Endothelial cell of umbilical vein (primary cell): ENCODE results near the gene STXBP5. TPM values are rescaled to one million over a fixed set of nuclear protein-coding genes. Genes with fewer than 3 reads are reported as not detected.

Experiments
- BruUV-seq: library from RNA; stranded (reverse); fragments of 400-500 nt; replicated peaks from 2 replicates; lab custom pipeline; 2021; lab: Mats Ljungman, UMichigan
- CTCF ChIA-PET: fragments of 300-600, 350-600 bp; sonication (Branson Sonifier 250); formaldehyde crosslinking; loops from one replicate; lab custom pipeline; 2021; ENCODE audit warnings: antibody characterized with exemption, inconsistent platforms; lab: Charles Lee
- POLR2A ChIA-PET: fragments of 300-600, 350-600 bp; sonication (Branson Sonifier 250); formaldehyde crosslinking; loops from one replicate; lab custom pipeline; 2021; ENCODE audit warnings: antibody characterized with exemption, inconsistent platforms; lab: Charles Lee
- DNase-seq: peaks from one replicate; pipeline ENCODE4 v3.0.0-alpha.2; 2011; ENCODE audit warnings: low read depth, low spot score
- FAIRE-seq: peaks from 2 replicates; lab custom pipeline; 2011; peaks lifted over from hg19 to GRCh38; lab: Jason Lieb, UNC
- H2AFZ ChIP-seq: 2 replicates; pipeline ENCODE4 v1.6.0; 2012; ENCODE audit warnings: low read depth, low read length, control low read depth, inconsistent platforms
- H3K27ac ChIP-seq: 2 replicates; pipeline ENCODE4 v1.5.1; 2011; ENCODE audit warnings: low read depth, mild to moderate bottlenecking, control low read depth, low read length, moderate library complexity; ENCODE audit not compliant: insufficient read depth
- H3K27me3 ChIP-seq, 2 experiments: 2 replicates each; pipeline versions ENCODE4 v1.6.0 to v1.6.1; 2011; ENCODE audit warnings: low read length in 2 of 2, mixed read lengths in 1 of 2; ENCODE audit not compliant: control insufficient read depth in 2 of 2, insufficient read depth in 2 of 2
- H3K36me3 ChIP-seq, 2 experiments: 2 replicates in 1 of 2; 3 replicates in 1 of 2; pipeline ENCODE4 v1.5.1; 2011; ENCODE audit warnings: low read length in 2 of 2, mild to moderate bottlenecking in 1 of 2, moderate library complexity in 1 of 2; ENCODE audit not compliant: control insufficient read depth in 2 of 2, insufficient read depth in 2 of 2; ENCODE audit errors: extremely low read depth in 1 of 2
- H3K4me1 ChIP-seq: 3 replicates; pipeline ENCODE4 v1.5.1; 2011; ENCODE audit warnings: mild to moderate bottlenecking, low read length; ENCODE audit not compliant: control insufficient read depth, insufficient read depth; ENCODE audit errors: extremely low read depth
- H3K4me2 ChIP-seq: 2 replicates; pipeline ENCODE4 v1.6.1; 2011; ENCODE audit warnings: low read length, control low read depth, mixed read lengths; ENCODE audit not compliant: insufficient read depth
- H3K4me3 ChIP-seq, 3 experiments: fragments of 200-600 bp in 1 of 3; sonication (generic), shearing (Covaris generic) in 1 of 3; replicated peaks in 1 of 3; 2 replicates each; pipeline ENCODE4 v1.5.1; 2011 to 2016; ENCODE audit warnings: control low read depth in 3 of 3, low read length in 3 of 3, mild to moderate bottlenecking in 2 of 3, inconsistent platforms in 1 of 3, low read depth in 1 of 3, moderate library complexity in 1 of 3; ENCODE audit not compliant: insufficient read depth in 1 of 3
- H3K79me2 ChIP-seq: 2 replicates; pipeline ENCODE4 v1.6.0; 2012; ENCODE audit warnings: low read length, inconsistent platforms; ENCODE audit not compliant: control insufficient read depth, insufficient read depth
- H3K9ac ChIP-seq: replicated peaks from 2 replicates; pipeline ENCODE3; 2011; ENCODE audit warnings: low read length, control low read depth; ENCODE audit not compliant: insufficient read depth; ENCODE audit errors: extremely low read depth
- H3K9me1 ChIP-seq: replicated peaks from 3 replicates; pipeline ENCODE4 v1.6.0; 2011; ENCODE audit warnings: mild to moderate bottlenecking, low read length; ENCODE audit not compliant: control insufficient read depth, insufficient read depth; ENCODE audit errors: extremely low read depth
- H3K9me3 ChIP-seq: replicated peaks from 2 replicates; pipeline ENCODE4 v1.5.1; 2012; ENCODE audit warnings: low read length, inconsistent platforms; ENCODE audit not compliant: control insufficient read depth, insufficient read depth
- H4K20me1 ChIP-seq: replicated peaks from 2 replicates; pipeline ENCODE3; 2011; ENCODE audit warnings: mild to moderate bottlenecking, low read length; ENCODE audit not compliant: control insufficient read depth, insufficient read depth; ENCODE audit errors: extremely low read depth
- EZH2 ChIP-seq: IDR thresholded peaks from 2 replicates; pipeline ENCODE4 v1.6.1; 2012; ENCODE audit warnings: borderline replicate concordance, low read depth, mild to moderate bottlenecking, moderate library complexity, low read length, inconsistent platforms; ENCODE audit not compliant: severe bottlenecking
- FOS ChIP-seq: IDR thresholded peaks from 2 replicates; pipeline ENCODE4 v1.6.1; 2011; ENCODE audit warnings: mild to moderate bottlenecking, low read length, moderate library complexity, borderline replicate concordance; ENCODE audit not compliant: insufficient read depth
- GATA2 ChIP-seq: IDR thresholded peaks from 2 replicates; pipeline ENCODE4 v1.7.0; 2011; ENCODE audit warnings: low read depth, mild to moderate bottlenecking, moderate library complexity, mixed read lengths, low read length; ENCODE audit not compliant: insufficient read length, insufficient read depth
- JUN ChIP-seq: IDR thresholded peaks from 2 replicates; pipeline ENCODE4 v1.6.1; 2011; ENCODE audit warnings: borderline replicate concordance, low read depth; ENCODE audit not compliant: insufficient read length, insufficient read depth
- MAX ChIP-seq: IDR thresholded peaks from 2 replicates; pipeline ENCODE4 v1.6.1; 2011; ENCODE audit not compliant: insufficient read depth, insufficient read length
- MYC ChIP-seq: IDR thresholded peaks from one replicate; pipeline ENCODE4 v1.6.1; 2011; ENCODE audit warnings: mild to moderate bottlenecking, low read depth, low read length
- POLR2A ChIP-seq: IDR thresholded peaks from 2 replicates; pipeline ENCODE4 v1.6.1; 2012; ENCODE audit warnings: low read depth, mild to moderate bottlenecking, control low read depth, low read length
- POLR2AphosphoS5 ChIP-seq: IDR thresholded peaks from 2 replicates; pipeline ENCODE4 v1.6.1; 2012; ENCODE audit warnings: low read depth, mild to moderate bottlenecking, control low read depth, low read length, moderate library complexity; ENCODE audit not compliant: insufficient read depth
- dilution Hi-C: fragments of 300-500 bp; cut with MboI; formaldehyde crosslinking; loops from one replicate; pipeline ENCODE4 v1.15.0; 2019; ENCODE audit warnings: low sequenced_read_pairs; ENCODE audit not compliant: extremely low pct_ligation_motif_present
- intact Hi-C: fragments of 100-400 bp; cut with micrococcal nuclease; formaldehyde crosslinking; loops from one replicate; pipeline ENCODE4 v1.10.0; 2022
- polyA plus RNA-seq, 4 experiments: library from polyadenylated mRNA; depleted of rRNA in 3 of 4; stranded (reverse) in 3 of 4; unstranded in 1 of 4; fragments of >200 nt; gene quantifications; 2 replicates each; pipeline versions ENCODE4 v1.2.1 to v1.2.3, GENCODE V29; 2011 to 2012; ENCODE audit warnings: missing spikeins in 1 of 4
- small RNA-seq: library from RNA; depleted of rRNA; stranded (forward); fragments of <200 nt; gene quantifications from one replicate; pipeline ENCODE3, GENCODE V24; 2012; ENCODE audit warnings: low replicate concordance, low read depth; ENCODE audit not compliant: insufficient read depth, insufficient read length
- total RNA-seq: library from RNA; stranded (reverse); gene quantifications from 2 replicates; pipeline ENCODE4 v1.2.3, GENCODE V29; 2021
- TF ChIP-seq, protein P1 (sequence below), 2 donors: IDR thresholded peaks; 1 replicate in 1 of 2; 2 replicates in 1 of 2; pipeline ENCODE4 v1.5.1; 2011; ENCODE audit warnings: low read length in 2 of 2, mild to moderate bottlenecking in 2 of 2, moderate library complexity in 2 of 2, control low read depth in 1 of 2, inconsistent platforms in 1 of 2, low read depth in 1 of 2; ENCODE audit not compliant: insufficient read depth in 1 of 2; ENCODE audit errors: extremely low read depth in 1 of 2

The STXBP5 gene
- total and polyA plus RNA-seq, 2 donors (not counting 3 experiments of a cell fraction or from before 2014, with no cell fraction given) = 7.1 to 21.8 TPM

- TF ChIP-seq, protein P1, sequence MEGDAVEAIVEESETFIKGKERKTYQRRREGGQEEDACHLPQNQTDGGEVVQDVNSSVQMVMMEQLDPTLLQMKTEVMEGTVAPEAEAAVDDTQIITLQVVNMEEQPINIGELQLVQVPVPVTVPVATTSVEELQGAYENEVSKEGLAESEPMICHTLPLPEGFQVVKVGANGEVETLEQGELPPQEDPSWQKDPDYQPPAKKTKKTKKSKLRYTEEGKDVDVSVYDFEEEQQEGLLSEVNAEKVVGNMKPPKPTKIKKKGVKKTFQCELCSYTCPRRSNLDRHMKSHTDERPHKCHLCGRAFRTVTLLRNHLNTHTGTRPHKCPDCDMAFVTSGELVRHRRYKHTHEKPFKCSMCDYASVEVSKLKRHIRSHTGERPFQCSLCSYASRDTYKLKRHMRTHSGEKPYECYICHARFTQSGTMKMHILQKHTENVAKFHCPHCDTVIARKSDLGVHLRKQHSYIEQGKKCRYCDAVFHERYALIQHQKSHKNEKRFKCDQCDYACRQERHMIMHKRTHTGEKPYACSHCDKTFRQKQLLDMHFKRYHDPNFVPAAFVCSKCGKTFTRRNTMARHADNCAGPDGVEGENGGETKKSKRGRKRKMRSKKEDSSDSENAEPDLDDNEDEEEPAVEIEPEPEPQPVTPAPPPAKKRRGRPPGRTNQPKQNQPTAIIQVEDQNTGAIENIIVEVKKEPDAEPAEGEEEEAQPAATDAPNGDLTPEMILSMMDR (IDR thresholded peaks at IDR 0.05; ENCODE audit: extremely low read depth in 1 of 2, insufficient read depth in 1 of 2, low read depth in 1 of 2, low read length in 2 of 2) = no peak
- no peak for TF ChIP-seq MYC
- no peak for TF ChIP-seq MAX
- no peak for TF ChIP-seq FOS
- no peak for TF ChIP-seq POLR2A
- TF ChIP-seq EZH2 = no peak
- TF ChIP-seq GATA2 = no peak
- TF ChIP-seq JUN = no peak
- TF ChIP-seq POLR2AphosphoS5 = no peak
- intact Hi-C loops (no loop called here), dilution Hi-C loops (no loop called here)
- Histone ChIP-seq H3K4me2 (no peak overlapping the region), H3K27ac (no peak overlapping the region), H3K4me3 (no peak overlapping the region), H3K9me3 (no peaks in the 10 kb centered on the region), H2AFZ (no peak overlapping the region), H3K79me2 (no peaks in the 10 kb centered on the region), H3K36me3 (no peaks in the 10 kb centered on the region), H3K4me1 (no peaks in the 10 kb centered on the region), H3K27me3 (no peaks in the 10 kb centered on the region), H3K9ac (no peak overlapping the region), H4K20me1 (no peaks in the 10 kb centered on the region), H3K9me1 (no peaks in the 10 kb centered on the region)
- ChIA-PET POLR2A (no interaction called here), CTCF (no interaction called here)
- BruUV-seq = no TSS peak
- no peak for DNase-seq
- FAIRE-seq = no peak
Measured at GRCh38 chr6:147438758-147439528, 234.7 kb downstream of the STXBP5 start.

Small RNA genes within 50 kb of the gene (small RNA-seq; reads per million reads assigned to genes)
- not detected for gene AL355365.1
